ENCODE measurements around the gene CCDC92B.

Gene CCDC92B

DNA sequence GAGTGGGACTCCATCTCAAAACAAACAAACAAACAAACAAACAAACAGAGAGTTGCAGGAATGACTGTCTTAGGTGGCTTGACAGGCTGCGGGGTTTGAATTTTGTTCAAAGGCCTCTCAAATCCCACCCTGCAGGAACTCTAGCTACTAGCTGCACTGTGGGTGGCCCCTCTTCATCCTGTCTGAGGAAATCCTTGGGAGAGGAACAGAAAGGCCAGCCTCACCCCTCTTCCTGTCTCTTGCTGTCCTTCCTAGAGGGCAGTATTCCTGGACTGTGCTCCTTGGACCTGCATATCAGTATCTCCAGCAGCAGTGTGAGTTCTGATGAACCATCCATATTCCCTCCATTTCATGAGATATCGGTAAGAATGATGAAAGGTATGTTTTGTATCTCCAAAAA, 2.0 kb upstream of the CCDC92B start:
- no peak for TF ChIP-seq CTCF (IDR thresholded peaks at IDR 0.05; ENCODE audit: insufficient read depth, missing control alignments)
- DNase-seq (ENCODE audit: insufficient read length, low spot score) (no peak), FAIRE-seq (no peak)

GRCh38 chr17:2750721-2751120, 1.3 kb upstream of the CCDC92B start:
- TF ChIP-seq CTCF (IDR thresholded peaks at IDR 0.05; ENCODE audit: insufficient read depth, missing control alignments), result no peak
- FAIRE-seq (no peak), DNase-seq (ENCODE audit: insufficient read length, low spot score) (no peak)

DNA sequence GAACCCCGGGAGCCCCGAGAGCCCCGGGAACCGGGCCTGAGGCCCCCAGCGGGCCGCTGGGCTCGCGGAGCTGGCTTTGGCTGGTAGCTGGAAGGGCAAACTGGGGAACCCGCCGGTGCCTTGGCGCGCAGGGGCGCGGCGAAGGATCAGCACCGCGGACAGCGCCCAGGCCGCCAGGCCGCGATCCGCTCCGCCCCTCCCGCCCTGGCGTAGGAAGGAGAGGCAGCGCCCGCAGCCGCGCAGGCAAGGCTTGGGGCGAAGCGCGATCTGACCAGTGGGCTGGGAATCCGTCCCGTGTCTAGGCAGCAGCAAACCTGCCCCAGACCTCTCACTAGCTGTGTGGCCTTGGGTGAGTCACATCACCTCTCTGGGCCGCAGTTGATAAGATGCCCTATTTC, 331 bp upstream of the CCDC92B start:
- FAIRE-seq (no peak), DNase-seq (ENCODE audit: insufficient read length, low spot score) (no peak)
- no peak for TF ChIP-seq CTCF (IDR thresholded peaks at IDR 0.05; ENCODE audit: insufficient read depth, missing control alignments)

- no peak for FAIRE-seq
- DNase-seq (ENCODE audit: insufficient read length, low spot score), result no peak
Measured at GRCh38 chr17:2745317-2746037, 4.0 kb downstream of the CCDC92B start.

GRCh38 chr17:2737693-2738092, 11.8 kb downstream of the CCDC92B start:
- no peak for DNase-seq (ENCODE audit: insufficient read length, low spot score)
- TF ChIP-seq CTCF (IDR thresholded peaks at IDR 0.05; ENCODE audit: insufficient read depth, missing control alignments), result no peak

More at GRCh38 chr17:2745317-2746037, 4.0 kb downstream of the CCDC92B start:
- TF ChIP-seq CTCF (IDR thresholded peaks at IDR 0.05; ENCODE audit: insufficient read depth, missing control alignments), result no peak

DNA sequence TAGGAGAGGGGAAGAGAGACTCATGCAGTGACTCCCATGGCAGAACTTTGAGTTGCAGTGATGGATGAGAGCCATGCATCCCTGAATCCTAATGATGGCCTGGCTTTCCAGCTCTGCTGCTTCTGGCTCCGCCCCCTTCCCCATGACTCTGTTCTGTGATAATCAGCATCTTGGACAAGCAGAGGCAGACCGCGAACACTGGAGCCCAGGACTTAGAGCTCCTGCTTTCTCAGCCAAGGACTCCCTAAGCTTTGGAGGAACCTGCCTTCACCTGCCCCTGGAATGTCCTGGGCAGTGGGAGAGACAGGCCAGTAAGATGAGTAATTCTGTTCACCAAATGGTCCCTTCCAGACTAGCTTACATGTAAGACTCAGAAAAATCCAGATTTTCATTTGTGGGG, 12.5 kb downstream of the CCDC92B start:
- DNase-seq (ENCODE audit: insufficient read length, low spot score) (peak; percentile 43), FAIRE-seq (no peak)
- no peak for TF ChIP-seq CTCF (IDR thresholded peaks at IDR 0.05; ENCODE audit: insufficient read depth, missing control alignments)

More at GRCh38 chr17:2737693-2738092, 11.8 kb downstream of the CCDC92B start:
- FAIRE-seq, result no peak

DNA sequence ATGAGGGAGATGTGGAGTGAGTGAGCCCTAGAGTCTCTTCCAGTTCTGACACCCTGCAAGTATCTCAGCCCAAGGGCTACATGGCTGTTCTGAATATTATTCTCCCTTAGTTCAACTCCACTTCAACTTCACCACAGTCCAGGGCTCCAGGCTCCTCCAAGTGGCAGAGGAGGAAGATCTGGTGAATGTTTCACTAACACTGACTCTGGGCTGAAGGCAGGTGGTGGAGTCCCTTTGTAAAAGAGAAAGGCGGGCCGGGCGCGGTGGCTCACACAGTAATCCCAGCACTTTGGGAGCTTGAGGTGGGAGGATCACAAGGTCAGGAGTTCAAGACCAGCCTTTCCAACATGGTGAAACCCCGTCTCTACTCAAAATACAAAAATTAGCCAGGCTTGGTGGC, 13.6 kb downstream of the CCDC92B start:
- no peak for FAIRE-seq
- no peak for TF ChIP-seq CTCF (IDR thresholded peaks at IDR 0.05; ENCODE audit: insufficient read depth, missing control alignments)
- no peak for DNase-seq (ENCODE audit: insufficient read length, low spot score)
